ENCODE measurements around the gene TMPRSS3.

The TMPRSS3 gene

GRCh38 chr21:42387843-42388340, 8.0 kb downstream of the TMPRSS3 start:
- DNase-seq (ENCODE audit: low read depth): no peak

- DNase-seq (ENCODE audit: low read depth): no peak
Measured at GRCh38 chr21:42387164-42387563, 8.7 kb downstream of the TMPRSS3 start.

GRCh38 chr21:42386034-42386591, 9.7 kb downstream of the TMPRSS3 start:
- no peak for DNase-seq (ENCODE audit: low read depth)

GRCh38 chr21:42385619-42386018, 10.2 kb downstream of the TMPRSS3 start:
- DNase-seq (ENCODE audit: low read depth): no peak

GRCh38 chr21:42384989-42385388, 10.9 kb downstream of the TMPRSS3 start:
- no peak for DNase-seq (ENCODE audit: low read depth)

GRCh38 chr21:42384156-42384945, 11.5 kb downstream of the TMPRSS3 start:
- DNase-seq (ENCODE audit: low read depth): no peak

GRCh38 chr21:42383331-42383730, 12.5 kb downstream of the TMPRSS3 start:
- no peak for DNase-seq (ENCODE audit: low read depth)

- no peak for DNase-seq (ENCODE audit: low read depth)
Measured at GRCh38 chr21:42382915-42383314, 12.9 kb downstream of the TMPRSS3 start.

GRCh38 chr21:42381347-42381984, 14.4 kb downstream of the TMPRSS3 start:
- no peak for DNase-seq (ENCODE audit: low read depth)

- DNase-seq (ENCODE audit: low read depth): no peak
Measured at GRCh38 chr21:42379426-42380215, 16.2 kb downstream of the TMPRSS3 start.

GRCh38 chr21:42378418-42378817, 17.4 kb downstream of the TMPRSS3 start:
- no peak for DNase-seq (ENCODE audit: low read depth)

GRCh38 chr21:42377951-42378340, 17.9 kb downstream of the TMPRSS3 start:
- DNase-seq (ENCODE audit: low read depth): no peak

GRCh38 chr21:42377211-42377950, 18.5 kb downstream of the TMPRSS3 start:
- DNase-seq (ENCODE audit: low read depth): no peak

GRCh38 chr21:42376338-42376982, 19.4 kb downstream of the TMPRSS3 start:
- no peak for DNase-seq (ENCODE audit: low read depth)

GRCh38 chr21:42375966-42376337, 19.9 kb downstream of the TMPRSS3 start:
- DNase-seq (ENCODE audit: low read depth): no peak

- no peak for DNase-seq (ENCODE audit: low read depth)
Measured at GRCh38 chr21:42375506-42375905, 20.3 kb downstream of the TMPRSS3 start.

- DNase-seq (ENCODE audit: low read depth): no peak
Measured at GRCh38 chr21:42374864-42375499, 20.9 kb downstream of the TMPRSS3 start.

- DNase-seq (ENCODE audit: low read depth): no peak
Measured at GRCh38 chr21:42374457-42374856, 21.4 kb downstream of the TMPRSS3 start.

- DNase-seq (ENCODE audit: low read depth): no peak
Measured at GRCh38 chr21:42373908-42374455, 21.9 kb downstream of the TMPRSS3 start.

- DNase-seq (ENCODE audit: low read depth): peak; percentile 38
Measured at GRCh38 chr21:42373196-42373907, 22.5 kb downstream of the TMPRSS3 start.
